Measurements from ENCODE around the gene MSH5. TPM values are rescaled to one million over a fixed set of nuclear protein-coding genes. Genes with fewer than 3 reads are reported as not detected.

MSH5 gene
- total and polyA plus RNA-seq, 2 of the 13 experiments (the other 11 are each of a cell fraction or from before 2014, with no cell fraction given) = 10.2 to 38.7 TPM

GRCh38 chr6:31795616-31796298 is 56.0 kb downstream of the MSH5 start, which contains the start of gene VARS1 (continued):
- TF ChIP-seq ZNF704 (CRISPR knock-in tag; IDR thresholded peaks at IDR 0.05; ENCODE audit: borderline replicate concordance) (no peak), THAP9 (CRISPR knock-in tag; IDR thresholded peaks at IDR 0.05; ENCODE audit: borderline replicate concordance) (no peak; the same call in 1 of the 2 replicates), MLXIP (CRISPR knock-in tag; IDR thresholded peaks at IDR 0.05; ENCODE audit: borderline replicate concordance) (no peak), SRSF4 (IDR thresholded peaks at IDR 0.05; ENCODE audit: low read depth, low read length, poor library complexity, severe bottlenecking) (no peak), BHLHE40 (IDR thresholded peaks at IDR 0.05; ENCODE audit: low read length) (no peak; the same call in 1 of the 2 replicates), TSC22D2 (CRISPR knock-in tag; IDR thresholded peaks at IDR 0.05; ENCODE audit: borderline replicate concordance) (no peak), HMG20B (CRISPR knock-in tag; conservative IDR thresholded peaks at IDR 0.05) (no peak; the same call in 1 of the 2 replicates), ZNF263 (CRISPR knock-in tag; IDR thresholded peaks at IDR 0.05) (peak; percentile 35; the same call in 1 of the 2 replicates), SSRP1 (CRISPR knock-in tag; IDR thresholded peaks at IDR 0.05) (peak; percentile 86; the same call in 1 of the 2 replicates), SATB2 (CRISPR knock-in tag; IDR thresholded peaks at IDR 0.05) (no peak), ZNF354B (CRISPR knock-in tag; IDR thresholded peaks at IDR 0.05) (no peak), HNRNPH1 (optimal IDR thresholded peaks at IDR 0.05; ENCODE audit: low read depth, low read length) (no peak), ZBTB49 (CRISPR knock-in tag; IDR thresholded peaks at IDR 0.05; ENCODE audit: borderline replicate concordance) (peak; percentile 20; the same call in 1 of the 2 replicates), ZNF510 (CRISPR knock-in tag; IDR thresholded peaks at IDR 0.05; ENCODE audit: low read depth) (no peak; the same call in none of the 2 replicates), MTF1 (CRISPR knock-in tag; IDR thresholded peaks at IDR 0.05) (no peak; the same call in 1 of the 2 replicates), CREB3 (CRISPR knock-in tag; IDR thresholded peaks at IDR 0.05) (no peak; the same call in 1 of the 2 replicates)

Measured in HepG2 (cell line).